ENCODE results near the gene BCL2L11. TPM values are rescaled to one million over a fixed set of nuclear protein-coding genes. Genes with fewer than 3 reads are reported as not detected.
A peak's percentile ranks its signal among the peaks of the same experiment; 100 is the strongest.

Gene BCL2L11
- total RNA-seq, 1 donor from 2014 or later = 29.1 TPM

DNA sequence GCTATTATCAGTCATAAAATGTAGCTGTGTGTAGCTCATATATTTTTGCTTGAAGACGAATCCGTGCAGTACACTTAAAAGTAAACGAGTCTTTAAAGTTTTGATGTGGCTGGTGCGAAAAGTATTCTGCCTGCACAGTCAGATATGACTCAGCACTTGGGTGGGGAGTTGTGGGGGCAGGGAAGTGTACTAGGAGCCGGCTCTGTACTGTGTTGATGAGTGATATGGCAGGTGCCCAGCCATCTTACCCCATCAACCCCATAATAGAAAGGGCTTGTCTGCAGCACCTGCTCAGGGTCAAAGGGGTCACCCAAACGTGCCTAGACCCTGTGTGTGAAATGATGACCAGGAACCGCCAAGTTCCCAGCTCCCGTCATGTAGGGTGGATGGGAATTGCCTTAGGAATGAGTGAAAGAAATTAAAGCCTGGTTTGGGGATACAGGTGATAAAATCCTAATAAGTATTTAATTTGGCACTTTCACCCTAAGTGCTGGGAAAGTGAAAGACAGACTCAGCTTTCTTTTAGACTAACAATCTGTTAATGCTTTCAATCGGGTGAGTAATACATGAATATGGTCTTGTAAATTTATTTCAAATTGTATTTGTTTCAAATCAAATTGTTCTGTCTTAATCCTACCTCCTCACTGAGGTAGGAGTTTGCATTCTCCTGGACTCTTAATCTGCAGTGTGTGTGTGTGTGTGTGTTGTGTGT, 48.0 kb downstream of the BCL2L11 start:
- DNase-seq (ENCODE audit: low read depth) = peak; percentile 75

DNA sequence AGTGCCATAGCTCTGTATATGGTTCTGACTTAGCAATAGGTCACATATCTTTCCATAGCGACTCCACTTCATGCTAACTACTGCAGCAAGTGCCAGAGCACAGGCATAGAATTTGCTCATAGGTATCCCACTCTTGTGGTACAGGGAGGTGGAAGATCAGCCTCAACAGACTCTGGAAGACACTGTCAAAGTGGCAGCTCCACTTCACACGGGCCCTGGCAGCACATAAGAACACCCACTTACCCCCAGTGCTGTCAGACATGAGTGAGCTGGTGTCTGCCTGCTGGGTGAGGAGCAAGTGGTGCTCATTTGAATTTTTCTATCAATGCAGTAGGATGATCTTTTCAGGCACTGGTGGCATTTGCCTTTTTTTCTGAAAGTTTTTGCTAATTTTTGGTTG, 48.6 kb downstream of the BCL2L11 start:
- no peak for DNase-seq (ENCODE audit: low read depth)

DNA sequence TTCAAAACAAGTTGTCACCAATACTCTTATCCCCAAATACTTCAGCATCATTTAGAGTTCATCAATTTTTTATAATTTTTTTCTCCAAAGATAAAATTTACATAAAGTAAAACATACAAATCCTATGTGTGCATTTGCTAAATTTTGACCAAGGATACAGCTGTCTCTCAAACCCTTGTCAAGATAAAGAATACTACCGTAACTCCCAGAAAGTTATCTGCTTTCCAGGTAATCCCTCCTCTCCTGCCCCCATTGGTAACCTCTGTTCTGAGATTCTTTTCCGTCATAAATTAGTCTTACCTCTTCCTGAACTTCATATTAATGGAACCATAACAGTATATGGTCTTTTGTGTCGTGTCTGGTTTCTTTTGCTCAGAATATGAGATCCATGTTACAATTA, 49.2 kb downstream of the BCL2L11 start:
- DNase-seq (ENCODE audit: low read depth) = no peak

DNA sequence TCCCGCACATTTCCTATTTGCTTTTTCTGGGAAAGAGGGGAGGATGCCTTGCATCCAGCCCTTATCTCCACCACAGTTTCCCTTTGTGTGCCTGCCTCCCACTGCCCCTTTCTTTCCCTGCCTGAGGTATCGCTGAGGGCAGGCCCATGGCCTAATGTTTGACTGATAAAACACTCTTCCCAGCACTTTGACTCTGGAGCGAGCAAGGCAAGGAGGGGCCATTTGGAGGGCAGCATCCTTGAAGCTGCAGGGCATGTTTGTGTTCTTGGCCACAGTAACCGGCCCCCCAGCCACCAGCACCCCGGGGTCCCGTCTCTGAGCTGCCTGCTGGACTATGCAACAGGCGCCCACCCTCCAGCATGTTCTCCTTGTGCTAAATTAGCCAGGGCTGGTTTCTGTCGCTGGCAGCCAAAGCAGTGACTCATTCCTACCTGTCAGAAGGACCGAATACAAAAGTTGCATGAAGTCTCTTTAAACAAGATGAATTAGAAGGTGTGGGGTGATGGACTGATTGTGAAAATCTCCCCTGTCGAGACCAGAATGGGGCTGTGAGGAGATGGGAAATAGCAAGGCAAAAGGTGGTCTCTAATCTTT, 50.7 kb downstream of the BCL2L11 start:
- peak; percentile 44 for DNase-seq (ENCODE audit: low read depth)

DNA sequence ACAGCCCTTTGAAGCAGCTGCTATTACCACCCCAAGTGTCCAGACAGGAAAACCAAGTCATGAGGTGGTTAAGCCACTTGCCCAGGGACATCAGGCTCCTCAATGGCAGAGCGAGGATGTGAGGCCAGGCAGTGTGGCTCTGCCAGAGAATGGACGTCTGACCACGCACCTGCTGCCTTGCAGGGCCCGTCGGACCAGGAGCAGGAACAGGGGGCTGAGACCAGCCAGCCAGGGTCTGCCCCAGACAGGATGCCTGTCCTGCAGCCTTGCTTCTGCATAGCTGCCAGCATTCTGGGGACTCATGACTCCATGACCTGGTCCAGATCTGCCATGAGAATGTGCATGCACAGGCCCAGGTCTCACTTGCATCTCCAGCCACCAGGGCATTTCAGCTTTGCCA, 52.0 kb downstream of the BCL2L11 start:
- DNase-seq (ENCODE audit: low read depth) = no peak

DNA sequence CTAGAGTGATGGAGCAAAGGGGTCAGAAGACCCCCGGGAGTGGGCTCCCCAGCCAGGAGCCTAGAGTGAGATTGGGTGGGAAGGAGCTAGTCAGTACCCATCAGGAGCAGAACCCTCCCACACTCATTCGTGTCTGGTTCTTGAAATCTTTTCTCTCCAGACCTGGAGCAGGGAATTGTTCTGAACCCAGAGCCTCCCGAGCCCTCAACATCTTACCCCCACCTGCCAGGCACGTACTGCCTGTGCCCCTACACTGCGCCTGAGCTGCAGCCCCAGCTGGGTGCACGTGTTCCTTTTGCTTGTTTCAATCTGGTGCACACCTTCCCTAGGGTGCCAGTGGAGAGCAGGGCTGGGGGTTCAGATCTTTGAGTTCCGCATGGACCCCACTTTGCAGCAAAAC, 52.6 kb downstream of the BCL2L11 start:
- DNase-seq (ENCODE audit: low read depth) = no peak

DNA sequence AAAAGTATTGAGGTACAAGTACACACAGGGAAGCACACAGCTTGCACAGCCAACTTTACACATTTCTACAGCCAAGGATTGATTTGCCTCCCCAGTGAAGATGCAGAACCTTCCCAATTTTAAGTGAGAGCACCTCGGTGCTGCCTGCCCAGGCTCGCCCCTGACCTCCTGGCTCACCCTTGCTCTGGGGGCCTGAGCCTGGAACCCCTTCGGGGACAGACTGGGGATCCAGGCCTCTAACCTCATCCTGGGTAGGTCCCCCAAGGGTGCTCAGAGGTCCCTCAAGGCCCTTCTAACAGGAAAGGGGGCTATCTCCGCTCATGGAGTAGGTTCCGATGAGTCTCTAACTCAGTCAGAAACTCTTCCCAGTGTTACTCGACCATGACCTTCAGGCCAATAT, 53.1 kb downstream of the BCL2L11 start:
- no peak for DNase-seq (ENCODE audit: low read depth)

DNA sequence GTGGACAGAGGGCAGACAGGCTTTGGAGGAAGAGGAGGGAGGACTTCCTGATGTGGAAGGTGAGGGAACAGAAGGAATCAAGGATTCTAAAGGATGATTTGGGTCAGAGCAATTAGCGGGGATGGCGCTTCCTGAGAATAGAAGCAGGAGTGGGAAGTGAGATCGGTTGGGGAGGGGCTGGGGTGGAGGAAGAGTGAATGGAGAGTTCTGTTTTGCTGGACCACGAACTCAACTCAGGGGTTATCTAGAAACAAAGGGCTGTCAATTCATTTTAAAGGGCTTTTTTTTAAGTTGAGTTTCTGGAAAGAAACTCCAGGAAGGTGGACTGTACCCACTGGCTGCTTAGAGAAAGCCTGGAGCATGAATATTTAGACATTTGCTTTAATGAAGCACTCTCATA, 54.9 kb downstream of the BCL2L11 start:
- no peak for DNase-seq (ENCODE audit: low read depth)

DNA sequence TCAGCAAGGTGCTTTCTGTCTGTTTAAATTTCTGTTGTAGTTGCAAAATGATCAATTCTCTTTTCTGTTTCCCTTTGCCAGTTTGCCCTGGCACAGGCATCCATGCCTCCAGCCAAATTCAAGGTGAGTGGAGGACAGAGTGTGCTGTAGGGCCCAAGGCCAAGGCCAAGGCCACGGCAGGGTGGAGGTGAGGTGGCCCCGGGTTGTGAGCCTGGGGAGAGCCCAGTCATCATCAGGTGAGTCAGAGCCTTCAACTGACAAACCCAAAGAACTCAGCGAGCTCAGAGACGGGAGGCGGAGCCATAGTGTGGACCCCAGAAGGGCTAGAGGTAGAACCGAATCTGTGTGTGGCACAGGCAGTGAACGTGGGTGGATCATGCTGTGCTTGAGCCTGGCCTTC, 55.7 kb downstream of the BCL2L11 start:
- DNase-seq (ENCODE audit: low read depth) = no peak

DNA sequence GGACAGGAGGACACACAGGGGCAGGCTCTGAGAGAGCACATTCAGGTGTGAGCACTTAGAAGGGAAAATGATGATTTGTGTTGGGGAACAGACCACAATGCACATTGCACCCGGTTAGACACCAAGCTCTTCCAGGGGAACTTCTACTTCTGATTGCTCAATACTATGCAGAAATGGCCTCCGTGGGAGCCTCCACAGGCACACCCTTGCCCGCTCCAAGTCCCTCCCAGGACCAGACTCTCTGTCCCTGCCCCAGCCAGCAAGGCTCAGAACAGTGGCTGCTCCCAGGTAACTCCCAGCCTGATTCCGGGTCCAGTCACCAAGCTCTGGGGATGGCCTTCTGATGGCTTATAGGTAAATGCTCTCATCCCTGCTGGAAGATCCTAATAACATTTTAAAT, 56.2 kb downstream of the BCL2L11 start:
- DNase-seq (ENCODE audit: low read depth) = no peak

DNA sequence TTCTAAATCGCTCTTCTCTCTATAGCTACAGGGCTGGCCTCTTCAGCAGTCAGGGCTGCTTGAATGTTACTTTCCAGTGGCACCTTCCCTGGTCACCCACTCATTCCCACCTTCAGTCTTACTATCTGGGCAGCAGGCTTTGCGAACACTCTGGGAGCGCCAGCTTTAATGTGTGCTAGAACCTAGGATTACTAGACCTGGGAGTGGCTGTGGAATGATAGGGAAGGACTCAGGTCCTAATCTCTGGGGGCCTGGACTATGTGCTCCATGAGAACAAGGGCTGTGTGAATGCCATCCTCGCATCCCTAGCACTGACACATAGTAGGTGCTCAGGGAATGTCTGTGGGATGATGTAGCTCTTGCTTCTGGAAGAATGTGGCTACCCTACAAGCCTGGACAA, 57.6 kb downstream of the BCL2L11 start:
- no peak for DNase-seq (ENCODE audit: low read depth)

DNA sequence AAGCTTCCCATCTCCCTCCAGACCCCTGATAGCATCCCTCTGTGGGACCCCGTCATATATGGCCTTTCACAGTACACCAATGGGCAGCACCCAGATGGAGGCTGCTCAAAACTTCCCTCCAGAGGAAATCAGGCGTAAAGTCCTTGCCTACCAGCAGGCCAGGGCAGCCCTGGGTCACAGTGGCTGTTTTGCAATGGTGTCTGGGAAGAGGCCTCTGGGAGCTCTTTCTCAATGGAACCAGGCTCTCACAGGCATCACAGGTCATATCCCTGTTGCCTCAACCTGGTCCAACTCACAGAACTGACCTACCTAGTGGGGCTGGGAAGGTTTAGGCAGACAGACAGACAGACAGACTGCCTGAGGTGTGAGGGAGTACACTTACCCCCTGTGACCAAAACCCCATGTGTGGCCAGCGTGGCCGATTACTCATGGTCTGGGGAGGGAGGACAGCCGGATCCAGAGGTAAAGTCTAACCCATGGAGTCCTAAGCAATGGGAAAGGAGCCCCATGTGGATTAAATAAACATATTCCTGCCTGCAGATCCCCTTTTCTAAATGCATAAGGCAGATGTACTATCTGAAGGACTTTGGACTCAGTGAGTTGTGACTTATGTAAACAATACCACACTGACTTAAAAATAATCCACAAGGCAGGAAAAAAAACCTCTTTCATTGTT, 58.2 kb downstream of the BCL2L11 start:
- DNase-seq (ENCODE audit: low read depth) = peak; percentile 88

DNA sequence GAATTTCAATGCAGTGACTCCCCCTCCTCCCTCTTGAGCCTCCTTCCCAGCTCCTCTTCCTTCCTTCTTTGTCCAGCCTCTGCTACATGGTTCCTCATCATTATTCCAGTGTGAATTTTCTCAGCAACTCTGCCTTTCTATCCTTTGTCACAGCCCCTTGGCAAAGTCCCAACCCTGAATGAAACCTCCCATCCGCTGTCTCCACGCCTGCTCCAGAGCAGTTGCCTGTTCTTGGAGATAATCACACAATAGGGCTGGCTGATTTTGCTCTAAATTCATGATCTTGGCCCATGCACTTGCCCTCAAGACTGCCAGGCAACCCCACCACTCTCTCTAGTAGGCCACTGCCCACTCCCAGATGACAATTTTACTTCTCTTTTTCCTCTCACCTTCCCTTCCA, 61.4 kb downstream of the BCL2L11 start:
- no peak for DNase-seq (ENCODE audit: low read depth)

DNA sequence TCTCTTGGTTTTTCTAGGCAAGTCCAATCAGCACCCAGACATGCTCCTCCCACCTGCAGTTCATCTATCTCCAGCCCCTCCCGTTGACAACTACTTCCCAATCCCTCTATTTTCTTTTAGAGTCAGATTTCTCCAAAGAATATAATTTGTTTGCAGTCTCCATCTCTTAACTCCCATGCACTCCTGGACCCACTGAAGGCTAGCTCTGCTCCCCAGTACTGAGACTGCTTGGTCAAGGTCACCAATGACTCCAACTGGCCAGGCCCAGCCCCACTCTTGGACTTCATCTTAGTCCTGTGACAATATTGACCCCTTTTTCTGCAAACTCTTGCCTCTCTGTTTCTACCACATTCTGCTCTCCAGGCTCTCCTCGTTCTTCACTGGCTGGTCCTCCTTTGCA, 62.0 kb downstream of the BCL2L11 start:
- no peak for DNase-seq (ENCODE audit: low read depth)

DNA sequence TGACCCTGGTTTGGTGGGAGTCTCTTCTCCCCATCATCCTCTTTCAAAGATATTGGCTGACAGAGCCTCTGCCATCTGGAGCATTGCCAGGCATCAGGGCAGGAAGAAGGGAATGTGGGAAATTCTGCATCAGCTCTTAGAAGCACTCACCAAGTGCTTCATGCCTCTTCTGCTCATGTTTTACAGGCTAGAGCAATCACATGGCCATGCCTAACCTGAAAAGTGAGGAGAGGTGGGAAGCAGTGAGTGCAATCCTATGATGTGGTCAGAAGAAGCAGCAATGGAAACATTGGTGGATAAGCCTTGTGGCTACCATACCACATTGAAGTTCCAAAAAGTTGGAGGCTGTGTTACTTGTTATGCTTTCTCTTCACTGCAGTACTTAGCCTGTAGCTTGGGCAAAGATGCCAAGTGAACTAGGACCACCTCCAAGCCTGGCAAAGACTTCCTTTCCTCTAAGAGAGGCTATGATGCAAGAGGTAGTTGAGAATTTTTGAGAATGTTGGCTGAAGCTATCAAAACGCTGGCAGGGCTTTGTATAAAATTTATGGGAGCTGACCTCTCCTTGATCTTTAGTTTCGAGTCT, 64.1 kb downstream of the BCL2L11 start:
- peak; percentile 66 for DNase-seq (ENCODE audit: low read depth)

DNA sequence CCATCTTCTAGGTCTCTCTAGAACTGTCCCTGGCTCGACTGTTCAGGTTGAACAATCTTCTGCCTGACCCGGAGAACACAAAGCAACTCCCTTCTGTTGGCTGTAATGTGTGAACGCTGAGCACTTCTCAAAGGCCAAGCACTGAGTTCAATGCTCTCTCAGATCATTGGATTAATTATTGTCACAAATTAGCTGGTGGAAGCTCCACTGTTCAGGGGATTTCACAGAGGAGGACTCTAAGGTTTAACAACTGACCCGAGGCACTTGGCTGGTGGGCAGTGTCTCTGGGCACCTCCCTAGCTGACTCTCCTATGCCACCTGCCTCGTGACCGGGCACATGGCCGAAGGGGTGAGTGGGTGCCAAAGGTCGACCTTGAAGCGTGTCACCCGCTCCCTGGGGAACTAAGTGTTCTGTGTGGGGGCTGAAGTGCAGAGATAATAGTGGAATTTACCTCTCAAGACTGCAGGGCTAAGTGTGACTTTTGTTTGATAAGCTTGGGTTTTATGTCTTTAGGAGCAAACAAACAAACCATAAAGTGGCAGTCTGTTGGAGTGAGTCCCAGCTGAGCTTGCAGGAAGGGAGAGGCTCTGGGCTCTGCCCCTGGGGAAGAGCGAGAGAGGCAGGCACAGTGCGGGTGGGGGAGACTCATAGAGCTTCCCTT, 64.8 kb downstream of the BCL2L11 start:
- DNase-seq (ENCODE audit: low read depth) = peak; percentile 84

DNA sequence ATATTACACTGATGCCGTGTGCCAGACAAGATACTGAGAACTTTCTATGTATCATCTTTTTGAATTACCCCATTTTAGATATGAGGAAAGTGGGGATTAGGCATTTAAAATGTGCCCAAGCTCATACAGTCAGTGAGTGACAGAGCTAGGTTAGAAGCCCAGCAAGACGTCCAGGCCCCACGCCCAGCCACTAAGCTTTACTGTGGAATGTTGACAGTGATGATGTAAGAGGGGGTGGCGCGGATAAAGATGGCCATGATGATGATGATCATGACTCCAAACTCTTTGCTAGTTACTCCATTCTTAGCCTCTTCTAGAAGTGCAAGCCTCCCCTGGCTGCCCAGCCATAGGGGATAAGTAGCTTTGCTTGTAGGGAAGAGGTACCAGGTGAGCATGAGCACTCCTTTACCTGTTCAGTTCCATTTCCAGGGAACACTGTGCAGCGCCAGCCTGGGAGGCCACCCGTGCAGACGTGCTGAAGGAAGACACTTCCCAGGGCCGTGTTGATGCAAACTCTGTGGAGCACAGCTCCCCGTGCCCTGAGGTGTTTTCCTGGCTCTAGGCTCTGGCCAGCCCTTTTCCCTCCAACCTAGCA, 65.5 kb downstream of the BCL2L11 start:
- DNase-seq (ENCODE audit: low read depth) = no peak

DNA sequence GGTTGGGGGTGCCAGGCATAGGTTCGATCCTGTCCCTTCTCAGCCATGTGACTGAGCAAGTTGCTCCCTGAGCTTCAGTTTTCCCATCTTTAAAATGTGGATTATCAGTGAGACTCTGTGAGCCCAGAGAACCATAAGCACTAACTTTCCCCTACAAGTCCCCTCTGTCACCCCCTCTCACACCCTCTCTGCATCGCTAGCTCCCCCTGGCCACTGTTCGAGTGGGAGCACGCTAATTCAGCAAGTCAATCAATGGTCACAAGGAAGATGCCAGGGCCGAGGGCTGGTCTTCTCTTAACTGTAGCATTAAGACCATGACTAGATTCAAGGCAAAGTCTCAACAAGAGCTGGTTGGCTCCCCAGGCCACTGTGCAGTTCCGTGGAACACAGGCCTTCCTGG, 66.2 kb downstream of the BCL2L11 start:
- DNase-seq (ENCODE audit: low read depth) = no peak

DNA sequence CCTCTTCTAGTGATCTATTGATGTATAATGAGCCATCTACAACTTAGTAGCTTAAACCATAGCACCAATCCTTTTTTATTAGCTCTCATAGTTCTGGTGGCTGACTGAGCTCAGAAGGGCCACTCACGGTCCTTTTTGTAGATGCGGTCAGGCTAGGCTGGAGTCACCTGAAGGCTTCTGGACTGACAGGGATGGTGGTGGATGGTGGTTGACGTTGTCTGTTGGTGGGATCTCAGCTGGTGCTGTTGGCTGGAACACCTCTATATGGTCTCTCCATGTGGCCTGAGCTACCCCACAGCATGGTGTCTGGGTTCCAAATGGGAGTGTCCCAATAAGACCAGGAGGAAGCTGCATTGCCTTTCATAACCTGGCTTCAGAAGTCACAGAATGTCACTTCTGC, 68.0 kb downstream of the BCL2L11 start:
- DNase-seq (ENCODE audit: low read depth) = no peak

DNA sequence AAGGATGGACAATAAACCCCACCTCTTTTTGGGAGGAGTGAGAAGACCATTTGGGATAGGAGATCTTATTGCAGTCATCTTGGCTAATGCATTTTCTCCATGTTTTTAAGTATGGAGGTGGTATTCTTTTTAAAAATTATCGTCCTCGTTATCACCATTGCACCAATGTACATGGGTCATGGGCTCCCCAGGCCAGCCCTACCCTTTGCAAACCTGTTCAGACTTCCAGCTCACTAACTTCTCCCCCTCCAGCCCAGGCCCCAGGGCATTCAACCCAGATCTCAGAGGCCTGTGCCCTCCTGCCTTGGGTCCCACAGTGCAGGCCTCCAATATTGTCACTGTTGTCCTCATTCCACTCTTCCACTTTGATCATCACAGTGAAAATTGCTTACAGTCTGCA, 68.4 kb downstream of the BCL2L11 start:
- no peak for DNase-seq (ENCODE audit: low read depth)

DNA sequence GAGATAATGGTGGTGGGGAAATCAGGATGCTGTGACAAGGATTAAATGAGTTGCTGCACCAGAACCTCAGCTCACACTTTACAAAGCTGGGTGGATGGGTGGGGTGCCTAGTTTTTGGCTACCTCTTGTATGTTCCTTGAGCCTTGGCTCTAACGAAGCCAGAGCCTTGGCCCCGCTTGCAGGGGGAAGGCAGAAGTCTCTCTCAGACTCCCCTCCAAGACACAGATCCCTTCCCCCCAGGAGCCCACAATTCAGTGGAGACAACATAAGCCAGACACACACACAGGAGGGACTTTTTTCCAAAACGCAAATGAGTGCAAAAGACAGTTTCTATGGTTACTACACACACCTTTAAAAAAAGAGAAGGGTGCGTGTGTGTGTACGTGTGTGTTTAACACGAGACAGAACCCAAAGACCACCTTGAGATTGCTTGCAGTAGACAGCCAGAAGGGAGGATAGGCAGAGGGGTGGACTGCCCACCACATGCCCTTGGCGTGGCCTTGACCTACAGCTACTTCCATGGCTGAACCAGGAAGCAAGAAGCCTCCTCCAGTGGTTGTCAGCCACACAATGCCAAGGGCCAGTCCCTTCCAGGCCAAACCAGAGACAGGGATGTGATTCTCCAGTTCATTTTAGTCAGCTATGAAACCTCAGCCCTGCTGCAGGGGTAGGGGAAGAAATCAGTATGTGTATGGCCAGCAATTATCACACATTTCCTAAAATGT, 70.3 kb downstream of the BCL2L11 start:
- no peak for DNase-seq (ENCODE audit: low read depth)
